Activated CD8-positive, alpha-beta memory T cell treated with anti-CD3 and anti-CD28 coated beads, Interleukin-2, amount 50 U/mL, for 1 hour (primary cell): ENCODE data around the gene TPGS2.
"Not testable (repeated sequence)": the region's sequence is repeated elsewhere in the genome, so short reads cannot be mapped to it uniquely, and the experiment has no call there.

Experiments
- DNase-seq: peaks from one replicate; pipeline ENCODE4 v3.0.0-alpha.2; 2020; ENCODE audit errors: extremely low read depth

The TPGS2 gene, protein sequence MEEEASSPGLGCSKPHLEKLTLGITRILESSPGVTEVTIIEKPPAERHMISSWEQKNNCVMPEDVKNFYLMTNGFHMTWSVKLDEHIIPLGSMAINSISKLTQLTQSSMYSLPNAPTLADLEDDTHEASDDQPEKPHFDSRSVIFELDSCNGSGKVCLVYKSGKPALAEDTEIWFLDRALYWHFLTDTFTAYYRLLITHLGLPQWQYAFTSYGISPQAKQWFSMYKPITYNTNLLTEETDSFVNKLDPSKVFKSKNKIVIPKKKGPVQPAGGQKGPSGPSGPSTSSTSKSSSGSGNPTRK

DNA sequence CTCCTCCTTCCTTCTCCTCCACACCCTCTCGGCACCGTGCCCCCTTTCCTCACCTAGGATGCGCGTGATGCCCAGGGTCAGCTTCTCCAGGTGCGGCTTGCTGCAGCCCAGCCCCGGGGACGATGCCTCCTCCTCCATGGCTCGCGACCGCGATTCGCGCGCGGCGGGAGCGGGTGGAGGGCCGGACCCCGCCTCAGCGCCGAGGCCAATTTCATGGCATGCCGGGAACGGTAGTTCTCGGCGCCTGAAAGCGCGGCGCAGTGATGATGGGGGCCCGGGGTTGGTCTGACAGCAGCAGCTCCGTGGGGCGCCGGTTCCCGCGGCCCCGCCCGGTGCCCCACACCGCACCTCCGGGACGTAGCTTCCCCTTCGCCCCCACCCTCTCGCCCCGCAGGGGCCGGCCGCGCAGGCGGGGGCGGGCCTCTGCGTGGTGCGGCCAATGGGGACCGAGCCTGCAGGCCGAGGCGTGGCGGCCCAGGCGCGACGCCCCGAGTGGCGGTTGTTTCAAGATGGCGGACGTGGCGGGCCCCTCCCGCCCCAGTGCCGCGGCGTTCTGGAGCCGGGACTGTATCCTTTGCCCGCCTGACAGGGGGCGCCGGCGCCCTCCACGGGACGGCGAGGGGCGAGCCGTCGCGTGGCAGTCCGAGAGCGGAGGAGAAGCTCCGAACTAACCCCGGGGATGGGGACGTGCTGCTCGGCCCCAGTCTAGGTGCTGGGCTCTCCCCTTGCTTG lies at the start of gene TPGS2, which contains the start of gene KIAA1328:
Gene TPGS2 (minus strand): TSS at position 373 of the 732 bp plus-strand sequence. CDS start 235 bp downstream, at position 138.
Gene KIAA1328 (plus strand): TSS at position 498 of the 732 bp plus-strand sequence. CDS start 12 bp downstream, at position 510.
- DNase-seq: peak; percentile 39

GRCh38 chr18:36873826-36874225 lies 45.0 kb upstream of the TPGS2 start:
- DNase-seq: not testable (repeated sequence)

DNA sequence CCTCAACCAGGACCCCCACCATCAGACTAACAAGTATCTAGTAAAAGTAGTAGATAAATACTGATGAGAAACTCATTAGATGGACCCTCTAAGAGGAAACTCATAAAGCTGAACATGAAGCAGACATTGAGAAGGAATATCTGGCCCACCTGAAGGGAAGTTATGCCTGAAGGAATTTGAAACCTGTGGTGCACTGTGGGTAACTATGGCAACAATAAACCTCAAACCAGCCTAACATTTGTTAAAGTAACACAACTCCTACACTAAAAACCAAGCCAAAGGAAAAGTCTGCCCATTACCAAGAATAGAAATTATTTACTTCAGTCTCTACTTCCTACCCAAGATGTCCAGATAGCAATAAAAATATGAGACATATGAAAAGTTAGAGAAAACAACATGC lies 43.5 kb upstream of the TPGS2 start:
- no peak for DNase-seq

GRCh38 chr18:36871801-36872200 lies 43.0 kb upstream of the TPGS2 start:
- no peak for DNase-seq

GRCh38 chr18:36867056-36867455 lies 38.3 kb upstream of the TPGS2 start:
- DNase-seq: no peak

- no peak for DNase-seq
Observed at GRCh38 chr18:36862182-36862581, 33.4 kb upstream of the TPGS2 start.

GRCh38 chr18:36856815-36857214 lies 28.0 kb upstream of the TPGS2 start:
- no peak for DNase-seq

DNA sequence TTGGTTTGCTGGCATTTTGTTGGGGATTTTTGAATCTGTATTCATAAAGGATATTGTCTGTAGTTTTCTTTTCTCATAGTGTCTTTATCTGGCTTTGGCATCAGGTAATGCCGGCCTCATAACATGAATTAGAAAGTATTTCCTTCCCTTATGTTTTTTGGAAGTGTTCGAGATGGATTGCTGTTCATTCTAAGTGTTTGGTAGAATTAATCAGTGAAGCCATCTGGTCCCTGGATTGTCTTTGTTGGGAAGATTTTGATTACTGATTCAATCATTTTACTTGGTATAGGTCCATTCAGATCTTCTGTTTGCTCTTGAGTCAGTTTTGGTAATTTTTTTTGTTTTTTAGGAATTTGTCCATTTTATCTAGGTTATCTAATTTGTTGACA lies 22.4 kb upstream of the TPGS2 start:
- no peak for DNase-seq

GRCh38 chr18:36850527-36851201 lies 21.9 kb upstream of the TPGS2 start:
- no peak for DNase-seq

DNA sequence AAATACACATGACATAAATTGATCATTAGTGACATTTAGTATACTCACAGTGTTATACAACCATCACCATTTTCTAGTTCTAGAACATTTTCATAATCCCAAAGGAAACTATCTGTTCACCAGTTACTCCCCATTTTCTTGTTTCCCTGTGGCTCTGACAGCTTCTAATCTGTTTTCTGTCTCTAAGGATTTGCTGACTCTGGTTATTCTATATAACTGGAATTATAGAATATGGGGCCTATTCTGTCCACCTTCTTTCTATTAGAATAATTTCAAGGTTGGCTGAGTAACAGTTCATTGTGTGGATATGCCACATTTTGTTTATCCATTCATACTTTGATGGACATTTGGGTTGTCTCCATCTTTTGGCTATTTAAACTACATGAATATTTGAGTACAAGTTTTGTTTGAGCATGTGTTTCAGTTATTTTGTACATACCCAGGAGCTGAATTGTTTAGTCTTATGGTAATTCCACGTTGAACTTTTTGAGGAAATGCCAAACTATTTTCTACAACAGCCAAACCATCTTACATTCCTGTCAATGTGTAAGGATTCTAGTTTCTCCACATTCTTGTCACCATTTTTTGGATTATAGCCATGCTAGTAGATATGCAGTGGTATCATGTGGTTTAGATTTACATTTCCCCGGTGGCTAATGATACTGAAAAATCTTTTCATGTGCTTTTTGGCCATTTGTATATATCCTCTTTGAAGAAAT lies 20.6 kb upstream of the TPGS2 start:
- no peak for DNase-seq

- no peak for DNase-seq
Observed at GRCh38 chr18:36848609-36849008, 19.8 kb upstream of the TPGS2 start.

DNA sequence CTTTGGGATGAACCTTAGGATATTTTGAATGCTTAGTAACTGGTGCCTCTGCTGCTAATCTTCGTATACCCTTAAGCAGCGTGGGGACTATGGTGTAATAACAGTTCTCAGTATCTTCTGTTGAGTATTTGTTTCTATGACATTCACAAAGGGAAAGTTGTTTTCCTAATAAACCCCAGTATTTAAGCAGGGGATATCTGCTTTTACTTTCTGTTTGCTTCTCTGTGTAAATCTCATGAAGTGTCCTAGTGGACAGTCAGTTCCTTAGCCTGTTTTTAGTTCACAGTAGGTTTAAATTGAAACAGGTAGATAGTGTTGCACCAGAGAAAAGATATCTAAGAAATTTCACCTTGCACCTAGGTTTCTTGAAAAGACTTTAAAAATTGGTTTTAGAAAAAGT lies 15.0 kb upstream of the TPGS2 start:
- no peak for DNase-seq

DNA sequence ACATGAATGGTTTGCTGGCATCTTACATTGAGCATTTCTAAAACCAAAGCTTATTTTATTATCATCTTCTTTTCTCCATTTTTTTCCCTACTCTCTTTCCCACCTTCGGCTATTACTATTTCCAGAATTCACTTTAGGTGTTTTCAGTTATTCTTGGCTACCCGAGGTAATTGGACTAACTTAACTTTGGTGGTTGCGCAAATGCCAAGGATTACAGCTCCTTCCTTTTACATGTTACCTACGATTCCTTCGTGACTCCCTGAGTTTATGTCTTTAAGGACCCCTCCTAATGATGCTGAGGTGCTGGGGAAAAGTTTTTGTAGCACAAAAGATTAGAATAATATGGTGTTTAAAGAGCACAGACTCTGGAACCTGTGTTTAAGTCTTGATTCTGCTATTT lies 14.4 kb upstream of the TPGS2 start:
- DNase-seq: no peak

GRCh38 chr18:36839835-36840234 lies 11.0 kb upstream of the TPGS2 start:
- no peak for DNase-seq

DNA sequence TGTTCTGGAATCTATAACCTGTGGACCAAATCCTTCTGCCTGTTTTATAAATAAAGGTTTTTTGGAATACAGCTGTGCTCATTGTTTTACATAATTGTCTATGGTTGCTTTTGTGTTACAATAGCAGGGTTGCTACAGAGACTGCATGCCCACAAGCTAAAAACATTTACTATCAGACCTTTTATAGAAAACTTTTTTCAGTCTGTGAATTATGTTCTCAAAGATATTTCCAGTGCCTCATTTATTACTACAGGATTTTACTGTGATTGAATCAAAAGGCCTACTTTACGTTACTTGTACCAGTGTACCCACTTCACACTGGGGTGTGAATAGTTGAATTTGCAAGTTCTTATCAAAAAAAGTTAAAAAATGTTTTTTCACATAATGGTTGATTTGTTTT lies 7.1 kb upstream of the TPGS2 start:
- DNase-seq: no peak

DNA sequence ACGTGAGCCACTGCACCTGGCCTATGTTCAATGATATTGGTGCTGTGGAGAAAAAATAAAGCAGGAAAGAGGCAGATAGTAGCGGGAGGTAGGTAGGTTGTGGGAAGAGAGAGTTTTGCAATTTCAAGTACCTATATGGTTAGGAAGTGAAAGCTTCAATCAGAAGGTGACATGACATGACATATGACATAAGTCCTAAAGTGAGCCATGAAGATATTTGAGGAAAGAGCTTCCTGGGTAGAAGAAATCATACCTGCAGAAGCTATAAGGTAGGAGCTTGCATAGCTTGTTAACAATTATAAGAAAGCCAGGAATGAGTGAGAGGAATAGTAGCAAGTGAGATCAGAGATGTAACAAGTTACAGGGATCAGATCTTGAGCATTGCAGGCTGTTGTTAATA lies 4.3 kb upstream of the TPGS2 start:
- no peak for DNase-seq

DNA sequence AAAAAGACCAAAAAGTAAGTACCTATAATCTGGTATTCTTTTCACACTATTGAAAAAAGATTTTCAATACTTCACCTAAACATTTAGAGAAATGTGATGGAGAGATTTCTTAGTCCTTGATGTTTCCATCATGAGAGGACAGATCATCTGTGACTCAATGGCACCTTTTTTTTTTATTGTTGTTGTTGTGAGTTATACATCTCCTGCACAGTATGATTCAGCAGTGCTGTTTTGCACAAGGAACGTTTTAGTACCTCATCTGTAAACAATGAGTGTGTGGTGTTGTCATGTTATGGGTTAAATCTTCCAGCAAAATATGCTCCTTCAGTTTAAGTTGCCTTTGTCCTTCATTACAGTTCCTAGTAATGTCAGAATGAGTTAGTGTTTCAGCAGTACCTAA lies 2.3 kb upstream of the TPGS2 start:
- no peak for DNase-seq

DNA sequence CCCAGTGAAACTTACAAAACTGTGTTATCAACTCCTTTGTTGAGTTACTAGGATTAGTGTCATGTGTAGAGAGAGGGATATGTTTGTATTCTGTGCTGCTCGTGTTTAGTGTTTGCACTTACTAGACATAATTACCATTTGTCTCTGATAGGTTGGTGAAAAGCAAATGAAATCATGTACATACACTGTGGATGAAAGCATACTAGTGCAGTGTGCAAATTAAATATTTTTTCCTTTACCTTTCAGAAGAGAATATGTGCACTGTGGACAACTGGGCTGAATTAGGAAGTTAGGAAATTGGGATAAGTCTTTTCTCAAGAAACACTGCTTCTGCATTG lies 1.3 kb upstream of the TPGS2 start:
- no peak for DNase-seq

DNA sequence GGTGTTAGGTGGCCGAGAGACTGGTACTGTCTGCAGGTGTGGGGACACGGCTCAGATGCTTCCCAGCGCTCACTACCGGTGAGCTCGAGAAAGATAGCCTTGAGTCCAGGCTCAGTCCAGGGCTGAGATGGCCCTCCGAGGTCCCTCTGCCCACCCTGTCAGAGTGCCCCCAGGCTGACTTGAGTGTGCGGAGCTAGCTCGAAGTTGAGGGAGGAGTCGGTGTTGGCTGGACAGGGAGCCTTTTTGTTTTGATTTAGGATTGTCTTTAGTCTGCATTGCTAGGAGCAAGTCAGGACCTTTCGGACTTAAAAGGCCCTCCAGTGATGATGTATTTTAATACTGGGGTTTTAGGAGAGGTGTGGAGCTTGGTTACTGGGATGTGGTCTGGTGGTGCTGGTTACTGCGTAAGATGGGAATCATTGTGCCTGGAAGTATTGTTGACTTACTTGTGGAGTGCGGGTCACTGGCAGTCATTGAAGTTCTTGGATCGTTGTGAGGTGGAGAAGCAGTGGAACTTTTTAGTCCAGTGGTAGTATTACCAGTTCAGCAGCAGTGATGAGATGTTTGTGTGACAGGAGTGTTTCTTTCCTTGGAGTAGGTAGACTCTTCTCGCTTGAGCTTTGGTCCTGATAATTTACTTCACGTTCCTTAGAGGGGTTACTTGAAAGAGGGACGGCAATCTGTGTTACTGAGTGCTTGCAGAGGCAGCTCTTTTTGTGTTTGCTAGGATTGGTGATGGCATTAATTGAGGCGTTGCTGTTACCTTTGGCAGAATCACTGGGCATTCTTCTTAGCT lies 758 bp upstream of the TPGS2 start:
- no peak for DNase-seq

DNA sequence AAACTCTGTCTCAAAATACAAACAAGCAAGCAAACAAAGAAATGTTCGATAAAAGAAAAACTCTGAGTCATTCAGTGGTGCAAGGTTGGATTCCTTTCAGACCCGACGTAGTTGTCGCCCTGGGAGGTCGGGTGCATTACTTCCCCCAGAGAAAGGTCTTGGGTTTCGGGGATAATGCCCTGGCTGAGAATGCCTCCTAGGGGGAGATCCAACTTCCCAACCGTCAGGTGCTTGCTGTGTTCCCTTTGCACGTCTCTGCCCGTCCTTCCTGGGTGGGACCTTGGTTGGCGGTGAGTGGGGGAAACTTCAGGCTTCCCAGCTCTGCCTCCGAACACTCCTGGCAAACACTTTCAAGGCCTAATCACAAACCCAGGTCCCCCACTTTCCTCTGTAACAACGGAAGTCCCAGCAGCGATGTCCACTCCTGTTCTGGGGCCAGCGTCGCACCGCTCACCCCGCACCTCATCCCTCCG lies 609 bp downstream of the TPGS2 start:
- DNase-seq: no peak

- DNase-seq: no peak
Observed at GRCh38 chr18:36826556-36826955, 2.2 kb downstream of the TPGS2 start.
